B cell (primary cell): ENCODE measurements around the gene PDZD7. TPM values are rescaled to one million over a fixed set of nuclear protein-coding genes. Genes with fewer than 3 reads are reported as not detected.

Source experiments
- ATAC-seq: fragments of 200-7000 bp; cut with Tn5 transposase; one replicate; pipeline ENCODE4 v1.10.0; 2021; ENCODE audit warnings: low read depth, mild to moderate bottlenecking, moderate number of reproducible peaks, moderate library complexity
- CTCF ChIA-PET: fragments of 350-600 bp; sonication (Branson Sonifier 250); formaldehyde crosslinking; loops from one replicate; lab custom pipeline; 2021; ENCODE audit warnings: antibody characterized with exemption, inconsistent platforms; lab: Charles Lee
- POLR2A ChIA-PET: fragments of 350-600 bp; sonication (Branson Sonifier 250); formaldehyde crosslinking; loops from one replicate; lab custom pipeline; 2021; ENCODE audit warnings: antibody characterized with exemption; lab: Charles Lee
- DNase-seq: peaks from one replicate; pipeline ENCODE4 v3.0.0; 2013
- H2AFZ ChIP-seq: 2 replicates; pipeline ENCODE4 v1.6.1; 2012; ENCODE audit warnings: mild to moderate bottlenecking, low read depth, low read length; ENCODE audit not compliant: insufficient read depth, poor library complexity, severe bottlenecking
- H3K27ac ChIP-seq, 2 donors: 1 replicate in 1 of 2; 2 replicates in 1 of 2; pipeline ENCODE4 v1.5.1; 2012 to 2013; ENCODE audit warnings: low read length in 2 of 2, mild to moderate bottlenecking in 2 of 2, moderate library complexity in 1 of 2
- H3K27me3 ChIP-seq, 4 experiments: fragments of 200-600 bp in 1 of 4; sonication (generic) in 1 of 4; replicated peaks in 1 of 4; 1 replicate in 2 of 4; 2 replicates in 2 of 4; pipeline versions ENCODE4 v1.6.1 to v1.7.0; 2013 to 2016; ENCODE audit warnings: low read length in 3 of 4, mild to moderate bottlenecking in 2 of 4, mixed read lengths in 1 of 4, moderate library complexity in 1 of 4; ENCODE audit not compliant: insufficient read depth in 4 of 4, control insufficient read depth in 3 of 4; ENCODE audit errors: control extremely low read depth in 1 of 4
- H3K36me3 ChIP-seq, 2 experiments: replicated peaks in 1 of 2; 1 replicate in 1 of 2; 2 replicates in 1 of 2; pipeline versions ENCODE4 v1.6.1 to v1.7.1; 2013; ENCODE audit warnings: low read length in 1 of 2; ENCODE audit not compliant: insufficient read depth in 2 of 2, control insufficient read depth in 1 of 2; ENCODE audit errors: control extremely low read depth in 1 of 2, extremely low read depth in 1 of 2
- H3K4me1 ChIP-seq, 2 donors: fragments of 200-600 bp in 1 of 2; sonication (generic) in 1 of 2; 1 replicate in 1 of 2; 2 replicates in 1 of 2; pipeline versions ENCODE4 v1.5.1 to v1.6.1; 2013 to 2017; ENCODE audit warnings: low read length in 2 of 2; ENCODE audit not compliant: control insufficient read depth in 2 of 2, insufficient read depth in 2 of 2
- H3K4me2 ChIP-seq: replicated peaks from 2 replicates; pipeline ENCODE3; 2012; ENCODE audit warnings: mild to moderate bottlenecking, low read depth, low read length; ENCODE audit not compliant: poor library complexity, severe bottlenecking
- H3K4me3 ChIP-seq, 5 experiments: fragments of 200-600 bp in 1 of 5; sonication (generic) in 1 of 5; 1 replicate in 3 of 5; 2 replicates in 2 of 5; pipeline versions ENCODE4 v1.5.1 to v1.7.0; 2011 to 2016; ENCODE audit warnings: low read length in 4 of 5, mild to moderate bottlenecking in 4 of 5, low read depth in 2 of 5, control low read depth in 1 of 5, moderate library complexity in 1 of 5; ENCODE audit not compliant: insufficient read depth in 1 of 5; ENCODE audit errors: control extremely low read depth in 1 of 5, extremely low read depth in 1 of 5
- H3K79me2 ChIP-seq: fragments of 200-600 bp; sonication (generic); one replicate; pipeline ENCODE4 v1.6.0; 2016; ENCODE audit warnings: low read length; ENCODE audit not compliant: control insufficient read depth, insufficient read depth
- H3K9ac ChIP-seq: fragments of 200-600 bp; sonication (generic); 2 replicates; pipeline ENCODE4 v1.6.1; 2017; ENCODE audit warnings: mild to moderate bottlenecking, low read length, moderate library complexity
- H3K9me3 ChIP-seq, 3 donors: one replicate each; pipeline versions ENCODE4 v1.6.1 to v1.7.1; 2013; ENCODE audit warnings: low read length in 2 of 3; ENCODE audit not compliant: control insufficient read depth in 2 of 3, insufficient read depth in 1 of 3; ENCODE audit errors: control extremely low read depth in 1 of 3
- H4K20me1 ChIP-seq: 2 replicates; pipeline ENCODE4 v1.6.0; 2012; ENCODE audit warnings: mild to moderate bottlenecking, low read length; ENCODE audit not compliant: insufficient read depth, control insufficient read depth, poor library complexity, severe bottlenecking
- H3K27ac Mint-ChIP-seq: one replicate; pipeline ENCODE4 v1.8.0; 2021; ENCODE audit warnings: mixed read lengths
- H3K27me3 Mint-ChIP-seq: one replicate; pipeline ENCODE4 v1.8.0; 2021; ENCODE audit warnings: mixed read lengths
- H3K4me1 Mint-ChIP-seq: one replicate; pipeline ENCODE4 v1.8.0; 2021; ENCODE audit warnings: mixed read lengths
- H3K4me3 Mint-ChIP-seq: one replicate; pipeline ENCODE4 v1.8.0; 2021; ENCODE audit warnings: mixed read lengths
- H3K9me3 Mint-ChIP-seq: one replicate; pipeline ENCODE4 v1.8.0; 2022; ENCODE audit warnings: mixed read lengths; ENCODE audit not compliant: insufficient read depth
- CTCF ChIP-seq: fragments of 200-600 bp; IDR thresholded peaks from one replicate; pipeline ENCODE4 v1.8.0; 2022; ENCODE audit warnings: antibody characterized with exemption, mild to moderate bottlenecking
- EZH2 ChIP-seq: IDR thresholded peaks from 2 replicates; pipeline ENCODE4 v1.6.1; 2012; ENCODE audit warnings: borderline replicate concordance, low read depth, mild to moderate bottlenecking, moderate library complexity, low read length; ENCODE audit not compliant: insufficient read depth, poor library complexity, severe bottlenecking
- WGBS: methylation state at CpG from one replicate; pipeline ENCODE4 v1.1.5; 2013; ENCODE audit warnings: missing lambda C conversion rate; ENCODE audit not compliant: insufficient coverage; 5-methylcytosine and 5-hydroxymethylcytosine counted together
- intact Hi-C: fragments of 100-400 bp; cut with micrococcal nuclease; formaldehyde crosslinking; loops from one replicate; pipeline ENCODE4 v1.10.0; 2022
- polyA plus RNA-seq: library from polyadenylated mRNA; depleted of rRNA; stranded (reverse); fragments of >200 nt; gene quantifications from 2 replicates; pipeline ENCODE4 v1.2.3, GENCODE V29; 2012
- total RNA-seq, 2 donors: library from RNA; stranded (reverse); fragments of 120-200 nt in 1 of 2; gene quantifications; 1 replicate in 1 of 2; 2 replicates in 1 of 2; pipeline versions ENCODE4 v1.2.3 to v1.2.4, GENCODE V29; 2013 to 2022

The PDZD7 gene
- total and polyA plus RNA-seq, 2 donors (not counting 1 experiment from before 2014, with no cell fraction given): 0.64 to 0.69 TPM

GRCh38 chr10:100977436-100977835, 53.5 kb downstream of the PDZD7 start:
- DNase-seq (no peak), ATAC-seq (no peak)
- ChIA-PET CTCF (no interaction called here), POLR2A (no interaction called here)
- intact Hi-C loops: no loop called here
- Histone ChIP-seq H3K4me3 (no peak overlapping the region), H3K9ac (no peak overlapping the region), H3K9me3 (no peaks in the 10 kb centered on the region), H2AFZ (no peak overlapping the region), H3K27ac (no peak overlapping the region), H3K4me2 (no peak overlapping the region), H3K36me3 (peaks cover 0 to 18% of the 10 kb centered on the region in 2 experiments), H3K4me1 (no peaks in the 10 kb centered on the region), H4K20me1 (no peaks in the 10 kb centered on the region), H3K79me2 (no peaks in the 10 kb centered on the region), H3K27me3 (no peaks in the 10 kb centered on the region)
- H3K27me3 Mint-ChIP-seq: no peaks in the 10 kb centered on the region
- no CpG with 5 or more reads among the region's 6 CpGs for WGBS
- no peak for TF ChIP-seq EZH2
- TF ChIP-seq CTCF: no peak
- H3K4me3 Mint-ChIP-seq: no peak overlapping the region
- H3K9me3 Mint-ChIP-seq: no peaks in the 10 kb centered on the region
- H3K4me1 Mint-ChIP-seq: no peaks in the 10 kb centered on the region
- no peak overlapping the region for H3K27ac Mint-ChIP-seq

GRCh38 chr10:100976906-100977305, 54.0 kb downstream of the PDZD7 start:
- CTCF ChIA-PET: interaction anchor here (0.7 kb wide), 1 partner anchor 37 kb away, joined by 3 read pairs; no protein-coding TSS in a partner anchor
- POLR2A ChIA-PET: no interaction called here

More at GRCh38 chr10:100976906-100977305, 54.0 kb downstream of the PDZD7 start:
- Histone ChIP-seq H3K9ac (no peak overlapping the region), H2AFZ (no peak overlapping the region), H3K27ac (no peak overlapping the region), H3K79me2 (no peaks in the 10 kb centered on the region), H4K20me1 (no peaks in the 10 kb centered on the region), H3K9me3 (no peaks in the 10 kb centered on the region), H3K36me3 (peaks cover 0 to 15% of the 10 kb centered on the region in 2 experiments), H3K4me2 (no peak overlapping the region), H3K4me1 (no peaks in the 10 kb centered on the region), H3K4me3 (no peak overlapping the region), H3K27me3 (no peaks in the 10 kb centered on the region)
- no peak overlapping the region for H3K4me3 Mint-ChIP-seq
- no peak for DNase-seq
- 97% methylated on average over 3 of the region's 3 CpGs for WGBS
- intact Hi-C loops: no loop called here
- H3K4me1 Mint-ChIP-seq: no peaks in the 10 kb centered on the region
- no peak overlapping the region for H3K27ac Mint-ChIP-seq
- TF ChIP-seq EZH2 (no peak), CTCF (no peak)
- no peak for ATAC-seq
- H3K9me3 Mint-ChIP-seq: no peaks in the 10 kb centered on the region
- no peaks in the 10 kb centered on the region for H3K27me3 Mint-ChIP-seq
